Measurements from ENCODE around the gene CNKSR2.

- TF ChIP-seq POLR2AphosphoS5 (IDR thresholded peaks at IDR 0.05; ENCODE audit: borderline replicate concordance, low read depth, low read length) (no peak), EZH2 (IDR thresholded peaks at IDR 0.05) (no peak)
These were observed 324.9 kb downstream of the CNKSR2 start for GRCh38 chrX:21699136-21699535.
